ENCODE measurements around the gene TBATA. TPM values are rescaled to one million over a fixed set of nuclear protein-coding genes. Genes with fewer than 3 reads are reported as not detected.

TBATA gene
- total RNA-seq, 1 donor from 2014 or later, result not detected

GRCh38 chr10:70722820-70723424 is 62.3 kb downstream of the TBATA start:
- DNase-seq, result no peak
- Mint-ChIP-seq H3K27ac (ENCODE audit: unreplicated experiment) (peak overlapping the region; percentile 43), H3K4me1 (ENCODE audit: low read depth, unreplicated experiment) (peaks cover 11% of the 10 kb centered on the region), H3K4me3 (ENCODE audit: unreplicated experiment) (no peak overlapping the region), H3K9me3 (ENCODE audit: unreplicated experiment) (peaks cover 7% of the 10 kb centered on the region), H3K36me3 (ENCODE audit: unreplicated experiment) (no peaks in the 10 kb centered on the region), H3K27me3 (ENCODE audit: unreplicated experiment) (peaks cover 2% of the 10 kb centered on the region)
- TF ChIP-seq, protein P1, sequence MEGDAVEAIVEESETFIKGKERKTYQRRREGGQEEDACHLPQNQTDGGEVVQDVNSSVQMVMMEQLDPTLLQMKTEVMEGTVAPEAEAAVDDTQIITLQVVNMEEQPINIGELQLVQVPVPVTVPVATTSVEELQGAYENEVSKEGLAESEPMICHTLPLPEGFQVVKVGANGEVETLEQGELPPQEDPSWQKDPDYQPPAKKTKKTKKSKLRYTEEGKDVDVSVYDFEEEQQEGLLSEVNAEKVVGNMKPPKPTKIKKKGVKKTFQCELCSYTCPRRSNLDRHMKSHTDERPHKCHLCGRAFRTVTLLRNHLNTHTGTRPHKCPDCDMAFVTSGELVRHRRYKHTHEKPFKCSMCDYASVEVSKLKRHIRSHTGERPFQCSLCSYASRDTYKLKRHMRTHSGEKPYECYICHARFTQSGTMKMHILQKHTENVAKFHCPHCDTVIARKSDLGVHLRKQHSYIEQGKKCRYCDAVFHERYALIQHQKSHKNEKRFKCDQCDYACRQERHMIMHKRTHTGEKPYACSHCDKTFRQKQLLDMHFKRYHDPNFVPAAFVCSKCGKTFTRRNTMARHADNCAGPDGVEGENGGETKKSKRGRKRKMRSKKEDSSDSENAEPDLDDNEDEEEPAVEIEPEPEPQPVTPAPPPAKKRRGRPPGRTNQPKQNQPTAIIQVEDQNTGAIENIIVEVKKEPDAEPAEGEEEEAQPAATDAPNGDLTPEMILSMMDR (IDR thresholded peaks at IDR 0.05; ENCODE audit: partially characterized antibody, unreplicated experiment), result no peak

Other genes starting within 250 kb of the TBATA start
- 2.6 TPM for gene PRF1, start 182.6 kb downstream of the TBATA start, total RNA-seq (ENCODE audit: unreplicated experiment)
- 29.8 TPM for gene ADAMTS14, start 112.9 kb downstream of the TBATA start, total RNA-seq (ENCODE audit: unreplicated experiment)
- gene SGPL1, start 30.6 kb upstream of the TBATA start, total RNA-seq (ENCODE audit: unreplicated experiment), result 111 TPM
- 29.1 TPM for gene PCBD1, start 103.2 kb upstream of the TBATA start, total RNA-seq (ENCODE audit: unreplicated experiment)